Neural cell (in vitro differentiated cells): ENCODE measurements around the gene ESPNL. TPM values are rescaled to one million over a fixed set of nuclear protein-coding genes. Genes with fewer than 3 reads are reported as not detected.

Experiments
- H2AFZ ChIP-seq: fragments of 200-600, 300-800 bp; sonication (generic), shearing (Covaris generic); 2 replicates; pipeline ENCODE4 v1.6.0; 2014; ENCODE audit warnings: low read depth, mild to moderate bottlenecking, antibody characterized with exemption, low read length, moderate library complexity
- H3F3A ChIP-seq: fragments of 200-600 bp; shearing (Covaris generic); 2 replicates; pipeline ENCODE4 v1.6.1; 2016; ENCODE audit warnings: mild to moderate bottlenecking, moderate library complexity, mixed read lengths, antibody characterized with exemption, low read length; ENCODE audit not compliant: insufficient read depth, poor library complexity, severe bottlenecking
- H3K27ac ChIP-seq: fragments of 200-600, 300-800 bp; sonication (generic), shearing (Covaris generic); 2 replicates; pipeline ENCODE4 v1.5.1; 2014; ENCODE audit warnings: mild to moderate bottlenecking, low read length, moderate library complexity
- H3K27me3 ChIP-seq: fragments of 300-800, 200-600 bp; sonication (generic), shearing (Covaris generic); 2 replicates; pipeline ENCODE4 v1.6.0; 2014; ENCODE audit warnings: mild to moderate bottlenecking, low read depth, low read length, moderate library complexity; ENCODE audit not compliant: insufficient read depth
- H3K36me3 ChIP-seq: fragments of 300-800, 200-600 bp; sonication (generic), shearing (Covaris generic); 2 replicates; pipeline ENCODE4 v1.5.1; 2014; ENCODE audit warnings: mild to moderate bottlenecking, antibody characterized with exemption, low read length, moderate library complexity; ENCODE audit not compliant: insufficient read depth
- H3K4me2 ChIP-seq: fragments of 300-800, 200-600 bp; sonication (generic), shearing (Covaris generic); 2 replicates; pipeline ENCODE4 v1.6.0; 2014; ENCODE audit warnings: mild to moderate bottlenecking, low read length
- H3K4me3 ChIP-seq: fragments of 300-800, 200-600 bp; sonication (generic), shearing (Covaris generic); 2 replicates; pipeline ENCODE4 v1.5.1; 2014; ENCODE audit warnings: mild to moderate bottlenecking, low read length, moderate library complexity
- H3K79me2 ChIP-seq: fragments of 200-600 bp; shearing (Covaris generic); replicated peaks from 2 replicates; pipeline ENCODE4 v1.6.0; 2014; ENCODE audit warnings: mild to moderate bottlenecking, low read length, moderate library complexity; ENCODE audit not compliant: insufficient read depth
- H3K9ac ChIP-seq: fragments of 300-800, 200-600 bp; sonication (generic), shearing (Covaris generic); 2 replicates; pipeline ENCODE4 v1.6.1; 2016; ENCODE audit warnings: mild to moderate bottlenecking, low read length, mixed read lengths
- H3K9me2 ChIP-seq: fragments of 200-600 bp; shearing (Covaris generic); 2 replicates; pipeline ENCODE4 v1.6.1; 2016; ENCODE audit warnings: mild to moderate bottlenecking, low read length, mixed read lengths; ENCODE audit not compliant: insufficient read depth
- H3K9me3 ChIP-seq: fragments of 200-600, 300-800 bp; sonication (generic), shearing (Covaris generic); 2 replicates; pipeline ENCODE4 v1.6.1; 2016; ENCODE audit warnings: mild to moderate bottlenecking, mixed run types, low read length, moderate library complexity, mixed read lengths
- H4K20me1 ChIP-seq: fragments of 200-600 bp; shearing (Covaris generic); 2 replicates; pipeline ENCODE4 v1.6.1; 2016; ENCODE audit warnings: mild to moderate bottlenecking, mixed run types; ENCODE audit not compliant: insufficient read depth
- EP300 ChIP-seq: fragments of 450-650 bp; conservative IDR thresholded peaks from 2 replicates; pipeline ENCODE4 v1.6.1; 2014; ENCODE audit warnings: antibody characterized with exemption, mild to moderate bottlenecking, moderate library complexity; ENCODE audit not compliant: poor library complexity, severe bottlenecking
- EZH2 ChIP-seq: fragments of 200-600, 300-800 bp; shearing (Covaris generic), sonication (generic); IDR thresholded peaks from 2 replicates; pipeline ENCODE4 v1.6.1; 2014; ENCODE audit warnings: antibody characterized with exemption, low read length, borderline replicate concordance, mild to moderate bottlenecking; ENCODE audit not compliant: insufficient read depth, poor library complexity, severe bottlenecking
- MXI1 ChIP-seq: fragments of 450-650 bp; conservative IDR thresholded peaks from 2 replicates; pipeline ENCODE4 v1.6.1; 2014; ENCODE audit warnings: antibody characterized with exemption, mild to moderate bottlenecking; ENCODE audit not compliant: poor library complexity, severe bottlenecking
- POLR2AphosphoS5 ChIP-seq: IDR thresholded peaks from 2 replicates; pipeline ENCODE4 v1.6.1; 2012
- RAD21 ChIP-seq: fragments of 450-650 bp; conservative IDR thresholded peaks from 2 replicates; pipeline ENCODE4 v1.6.1; 2014; ENCODE audit warnings: antibody characterized with exemption, mild to moderate bottlenecking, moderate library complexity
- SMC3 ChIP-seq: fragments of 450-650 bp; conservative IDR thresholded peaks from 2 replicates; pipeline ENCODE4 v1.6.1; 2014; ENCODE audit warnings: antibody characterized with exemption, mild to moderate bottlenecking, moderate library complexity; ENCODE audit not compliant: poor library complexity
- TAF1 ChIP-seq: IDR thresholded peaks from 2 replicates; pipeline ENCODE4 v1.6.1; 2012; ENCODE audit warnings: low read depth
- polyA plus RNA-seq: library from polyadenylated mRNA; depleted of rRNA; stranded (reverse); fragments of >200 nt; gene quantifications from 2 replicates; pipeline ENCODE4 v1.2.3, GENCODE V29; 2014
- TF ChIP-seq, protein P1 (sequence below): fragments of 450-650 bp; IDR thresholded peaks from 2 replicates; pipeline ENCODE4 v1.5.1; 2014; ENCODE audit warnings: antibody characterized with exemption, mild to moderate bottlenecking, moderate library complexity; ENCODE audit not compliant: poor library complexity, severe bottlenecking
- TF ChIP-seq, protein P2 (sequence below): IDR thresholded peaks from 2 replicates; pipeline ENCODE4 v1.6.1; 2012; ENCODE audit warnings: borderline replicate concordance

ESPNL gene
- polyA plus RNA-seq, 1 donor from 2014 or later, result 0.69 TPM

DNA sequence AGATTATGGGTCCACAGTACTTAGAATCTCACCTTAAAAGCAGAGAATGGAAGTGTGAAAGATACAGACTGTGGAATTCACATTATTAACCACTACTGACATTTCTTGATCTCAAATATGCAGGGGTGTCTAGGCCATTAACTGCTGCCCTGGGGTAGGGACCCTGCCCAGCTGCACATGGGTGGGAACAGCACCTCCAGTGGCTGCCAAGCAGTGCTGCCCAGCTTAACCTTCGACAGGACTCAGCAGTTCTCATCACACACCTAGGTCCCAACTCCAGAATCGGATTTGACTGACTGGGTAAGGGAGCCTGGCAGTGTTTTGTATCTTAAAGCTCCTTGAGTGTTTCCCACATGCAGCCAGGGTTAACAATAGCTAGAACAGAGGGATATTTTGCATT lies 73.6 kb downstream of the ESPNL start:
- H3K9ac ChIP-seq, result no peak overlapping the region
- no peaks in the 10 kb centered on the region for H3F3A ChIP-seq
- H3K4me2 ChIP-seq, result no peak overlapping the region
- H3K4me3 ChIP-seq, result no peak overlapping the region
- H3K9me2 ChIP-seq, result no peaks in the 10 kb centered on the region
- H2AFZ ChIP-seq, result no peak overlapping the region
- no peaks in the 10 kb centered on the region for H3K9me3 ChIP-seq
- H3K27ac ChIP-seq, result no peak overlapping the region
- H3K27me3 ChIP-seq, result no peaks in the 10 kb centered on the region
- TF ChIP-seq POLR2AphosphoS5, result no peak
- no peak for TF ChIP-seq SMC3
- TF ChIP-seq RAD21, result no peak
- TF ChIP-seq MXI1, result no peak
- no peak for TF ChIP-seq TAF1
- no peak for TF ChIP-seq EZH2
- TF ChIP-seq, protein P1, sequence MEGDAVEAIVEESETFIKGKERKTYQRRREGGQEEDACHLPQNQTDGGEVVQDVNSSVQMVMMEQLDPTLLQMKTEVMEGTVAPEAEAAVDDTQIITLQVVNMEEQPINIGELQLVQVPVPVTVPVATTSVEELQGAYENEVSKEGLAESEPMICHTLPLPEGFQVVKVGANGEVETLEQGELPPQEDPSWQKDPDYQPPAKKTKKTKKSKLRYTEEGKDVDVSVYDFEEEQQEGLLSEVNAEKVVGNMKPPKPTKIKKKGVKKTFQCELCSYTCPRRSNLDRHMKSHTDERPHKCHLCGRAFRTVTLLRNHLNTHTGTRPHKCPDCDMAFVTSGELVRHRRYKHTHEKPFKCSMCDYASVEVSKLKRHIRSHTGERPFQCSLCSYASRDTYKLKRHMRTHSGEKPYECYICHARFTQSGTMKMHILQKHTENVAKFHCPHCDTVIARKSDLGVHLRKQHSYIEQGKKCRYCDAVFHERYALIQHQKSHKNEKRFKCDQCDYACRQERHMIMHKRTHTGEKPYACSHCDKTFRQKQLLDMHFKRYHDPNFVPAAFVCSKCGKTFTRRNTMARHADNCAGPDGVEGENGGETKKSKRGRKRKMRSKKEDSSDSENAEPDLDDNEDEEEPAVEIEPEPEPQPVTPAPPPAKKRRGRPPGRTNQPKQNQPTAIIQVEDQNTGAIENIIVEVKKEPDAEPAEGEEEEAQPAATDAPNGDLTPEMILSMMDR, result no peak
- TF ChIP-seq, protein P2, sequence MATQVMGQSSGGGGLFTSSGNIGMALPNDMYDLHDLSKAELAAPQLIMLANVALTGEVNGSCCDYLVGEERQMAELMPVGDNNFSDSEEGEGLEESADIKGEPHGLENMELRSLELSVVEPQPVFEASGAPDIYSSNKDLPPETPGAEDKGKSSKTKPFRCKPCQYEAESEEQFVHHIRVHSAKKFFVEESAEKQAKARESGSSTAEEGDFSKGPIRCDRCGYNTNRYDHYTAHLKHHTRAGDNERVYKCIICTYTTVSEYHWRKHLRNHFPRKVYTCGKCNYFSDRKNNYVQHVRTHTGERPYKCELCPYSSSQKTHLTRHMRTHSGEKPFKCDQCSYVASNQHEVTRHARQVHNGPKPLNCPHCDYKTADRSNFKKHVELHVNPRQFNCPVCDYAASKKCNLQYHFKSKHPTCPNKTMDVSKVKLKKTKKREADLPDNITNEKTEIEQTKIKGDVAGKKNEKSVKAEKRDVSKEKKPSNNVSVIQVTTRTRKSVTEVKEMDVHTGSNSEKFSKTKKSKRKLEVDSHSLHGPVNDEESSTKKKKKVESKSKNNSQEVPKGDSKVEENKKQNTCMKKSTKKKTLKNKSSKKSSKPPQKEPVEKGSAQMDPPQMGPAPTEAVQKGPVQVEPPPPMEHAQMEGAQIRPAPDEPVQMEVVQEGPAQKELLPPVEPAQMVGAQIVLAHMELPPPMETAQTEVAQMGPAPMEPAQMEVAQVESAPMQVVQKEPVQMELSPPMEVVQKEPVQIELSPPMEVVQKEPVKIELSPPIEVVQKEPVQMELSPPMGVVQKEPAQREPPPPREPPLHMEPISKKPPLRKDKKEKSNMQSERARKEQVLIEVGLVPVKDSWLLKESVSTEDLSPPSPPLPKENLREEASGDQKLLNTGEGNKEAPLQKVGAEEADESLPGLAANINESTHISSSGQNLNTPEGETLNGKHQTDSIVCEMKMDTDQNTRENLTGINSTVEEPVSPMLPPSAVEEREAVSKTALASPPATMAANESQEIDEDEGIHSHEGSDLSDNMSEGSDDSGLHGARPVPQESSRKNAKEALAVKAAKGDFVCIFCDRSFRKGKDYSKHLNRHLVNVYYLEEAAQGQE, result no peak
- no peaks in the 10 kb centered on the region for H3K79me2 ChIP-seq
- no peaks in the 10 kb centered on the region for H3K36me3 ChIP-seq
- H4K20me1 ChIP-seq, result no peaks in the 10 kb centered on the region

- no peaks in the 10 kb centered on the region for H4K20me1 ChIP-seq
- no peaks in the 10 kb centered on the region for H3K36me3 ChIP-seq
- H3K9me3 ChIP-seq, result no peaks in the 10 kb centered on the region
- no peak overlapping the region for H3K9ac ChIP-seq
- TF ChIP-seq TAF1 (no peak), EP300 (no peak)
- no peaks in the 10 kb centered on the region for H3F3A ChIP-seq
- H3K9me2 ChIP-seq, result no peaks in the 10 kb centered on the region
- H3K4me2 ChIP-seq, result no peak overlapping the region
- no peaks in the 10 kb centered on the region for H3K27me3 ChIP-seq
- H3K27ac ChIP-seq, result no peak overlapping the region
- no peak overlapping the region for H3K4me3 ChIP-seq
- H3K79me2 ChIP-seq, result no peaks in the 10 kb centered on the region
- no peak overlapping the region for H2AFZ ChIP-seq
Observed at GRCh38 chr2:238174291-238174690, 74.2 kb downstream of the ESPNL start.

DNA sequence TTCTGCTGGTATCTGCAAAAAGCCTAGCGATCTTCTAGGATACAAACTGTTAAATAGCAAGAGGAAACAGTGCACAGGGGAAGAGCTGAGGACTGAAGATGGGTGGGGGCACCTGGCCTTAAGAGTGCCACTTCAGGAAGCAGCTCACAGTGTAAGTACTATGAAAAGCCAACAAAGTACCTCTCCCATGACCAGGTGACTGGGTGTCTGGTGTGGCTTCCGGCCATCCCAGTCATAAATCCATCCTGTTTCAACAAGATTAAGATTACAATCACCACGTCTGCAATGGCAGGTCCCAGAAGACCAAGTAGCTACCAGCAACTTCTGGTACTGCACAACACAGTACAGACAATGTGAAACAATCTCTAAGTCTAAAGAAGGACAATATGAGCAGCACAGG lies 74.6 kb downstream of the ESPNL start:
- Histone ChIP-seq H3K4me3 (no peak overlapping the region), H3K9ac (no peak overlapping the region), H3K9me3 (no peaks in the 10 kb centered on the region), H3K27ac (no peak overlapping the region), H2AFZ (no peak overlapping the region), H3K9me2 (no peaks in the 10 kb centered on the region), H3F3A (no peaks in the 10 kb centered on the region), H3K4me2 (no peak overlapping the region), H4K20me1 (no peaks in the 10 kb centered on the region), H3K27me3 (no peaks in the 10 kb centered on the region), H3K79me2 (no peaks in the 10 kb centered on the region), H3K36me3 (no peaks in the 10 kb centered on the region)
- TF ChIP-seq, protein P1, result no peak
- TF ChIP-seq SMC3, result no peak
- no peak for TF ChIP-seq EP300
- TF ChIP-seq MXI1, result no peak
- TF ChIP-seq RAD21, result no peak
- TF ChIP-seq, protein P2, result no peak
- no peak for TF ChIP-seq TAF1
- TF ChIP-seq POLR2AphosphoS5, result no peak
- TF ChIP-seq EZH2, result no peak
